Epithelial cell of proximal tubule (primary cell): ENCODE data around the gene ENO3. TPM values are rescaled to one million over a fixed set of nuclear protein-coding genes. Genes with fewer than 3 reads are reported as not detected.
A peak's percentile ranks its signal among the peaks of the same experiment; 100 is the strongest.
"Not testable (repeated sequence)": the region's sequence is repeated elsewhere in the genome, so short reads cannot be mapped to it uniquely, and the experiment has no call there.

Experiments
- DNase-seq: peaks from one replicate; pipeline ENCODE4 v3.0.0-alpha.2; 2011; ENCODE audit warnings: low read depth
- H3K4me3 ChIP-seq: 2 replicates; pipeline ENCODE4 v1.5.1; 2011; ENCODE audit warnings: low read depth, mild to moderate bottlenecking, low read length
- total RNA-seq: library from RNA; depleted of rRNA; stranded (reverse); fragments of >200 nt; gene quantifications from 2 replicates; pipeline ENCODE4 v1.2.3, GENCODE V29; 2015
- TF ChIP-seq, protein P1 (sequence below): conservative IDR thresholded peaks from 2 replicates; pipeline ENCODE4 v1.5.1; 2012; ENCODE audit warnings: low read depth, mild to moderate bottlenecking, low read length

Gene ENO3
- total RNA-seq, 1 donor from 2014 or later: 2.0 TPM

- no peak for DNase-seq
- TF ChIP-seq, protein P1, sequence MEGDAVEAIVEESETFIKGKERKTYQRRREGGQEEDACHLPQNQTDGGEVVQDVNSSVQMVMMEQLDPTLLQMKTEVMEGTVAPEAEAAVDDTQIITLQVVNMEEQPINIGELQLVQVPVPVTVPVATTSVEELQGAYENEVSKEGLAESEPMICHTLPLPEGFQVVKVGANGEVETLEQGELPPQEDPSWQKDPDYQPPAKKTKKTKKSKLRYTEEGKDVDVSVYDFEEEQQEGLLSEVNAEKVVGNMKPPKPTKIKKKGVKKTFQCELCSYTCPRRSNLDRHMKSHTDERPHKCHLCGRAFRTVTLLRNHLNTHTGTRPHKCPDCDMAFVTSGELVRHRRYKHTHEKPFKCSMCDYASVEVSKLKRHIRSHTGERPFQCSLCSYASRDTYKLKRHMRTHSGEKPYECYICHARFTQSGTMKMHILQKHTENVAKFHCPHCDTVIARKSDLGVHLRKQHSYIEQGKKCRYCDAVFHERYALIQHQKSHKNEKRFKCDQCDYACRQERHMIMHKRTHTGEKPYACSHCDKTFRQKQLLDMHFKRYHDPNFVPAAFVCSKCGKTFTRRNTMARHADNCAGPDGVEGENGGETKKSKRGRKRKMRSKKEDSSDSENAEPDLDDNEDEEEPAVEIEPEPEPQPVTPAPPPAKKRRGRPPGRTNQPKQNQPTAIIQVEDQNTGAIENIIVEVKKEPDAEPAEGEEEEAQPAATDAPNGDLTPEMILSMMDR: peak; percentile 2
- H3K4me3 ChIP-seq: no peak overlapping the region
Measured at GRCh38 chr17:4913994-4914393, 36.9 kb upstream of the ENO3 start.

DNA sequence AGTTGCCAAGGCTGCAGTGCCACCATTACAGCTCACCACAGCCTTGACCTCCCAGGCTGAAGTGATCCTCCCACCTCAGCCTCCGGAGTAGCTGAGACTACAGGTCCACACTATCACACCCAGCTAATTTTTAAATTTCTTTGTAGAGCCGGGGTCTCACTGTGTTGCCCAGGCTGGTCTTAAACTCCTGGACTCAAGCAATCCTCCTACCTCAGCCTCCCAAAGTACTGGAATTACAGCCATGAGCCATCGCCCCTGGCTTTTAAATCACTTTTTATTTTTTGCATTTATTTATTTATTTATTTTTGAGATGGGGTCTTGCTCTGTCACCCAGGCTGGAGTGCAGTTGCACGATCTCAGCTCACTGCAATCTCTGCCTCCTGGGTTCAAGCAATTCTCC is 36.4 kb upstream of the ENO3 start:
- DNase-seq: not testable (repeated sequence)

DNA sequence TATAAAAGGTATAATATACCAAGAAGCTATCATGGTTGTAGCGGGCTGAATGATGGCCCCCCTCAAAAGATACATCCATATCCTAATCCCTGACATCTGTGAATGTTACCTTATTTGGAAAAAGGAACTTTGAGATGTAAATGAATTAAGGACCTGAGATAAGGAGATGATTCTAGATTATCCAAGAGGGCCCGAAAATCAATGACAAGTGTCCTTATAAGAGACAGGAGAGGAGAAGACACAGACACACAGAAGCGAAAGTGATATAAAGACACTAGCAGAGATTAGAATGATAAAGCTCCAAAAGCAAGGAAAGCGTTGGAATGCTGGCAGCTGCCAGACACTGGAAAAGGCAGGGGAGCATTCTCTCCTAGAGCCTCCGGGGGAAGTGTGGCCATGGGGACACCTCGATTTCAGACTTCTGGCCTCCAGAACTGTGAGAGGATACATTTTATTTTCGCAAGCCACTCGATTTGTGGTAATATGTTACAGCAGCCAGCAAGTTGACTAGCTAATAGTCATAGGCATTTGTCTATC is 31.3 kb upstream of the ENO3 start:
- no peak overlapping the region for H3K4me3 ChIP-seq
- TF ChIP-seq, protein P1: no peak
- DNase-seq: no peak

More for the DNA sequence above, 36.4 kb upstream of the ENO3 start:
- not testable (repeated sequence) for H3K4me3 ChIP-seq

DNA sequence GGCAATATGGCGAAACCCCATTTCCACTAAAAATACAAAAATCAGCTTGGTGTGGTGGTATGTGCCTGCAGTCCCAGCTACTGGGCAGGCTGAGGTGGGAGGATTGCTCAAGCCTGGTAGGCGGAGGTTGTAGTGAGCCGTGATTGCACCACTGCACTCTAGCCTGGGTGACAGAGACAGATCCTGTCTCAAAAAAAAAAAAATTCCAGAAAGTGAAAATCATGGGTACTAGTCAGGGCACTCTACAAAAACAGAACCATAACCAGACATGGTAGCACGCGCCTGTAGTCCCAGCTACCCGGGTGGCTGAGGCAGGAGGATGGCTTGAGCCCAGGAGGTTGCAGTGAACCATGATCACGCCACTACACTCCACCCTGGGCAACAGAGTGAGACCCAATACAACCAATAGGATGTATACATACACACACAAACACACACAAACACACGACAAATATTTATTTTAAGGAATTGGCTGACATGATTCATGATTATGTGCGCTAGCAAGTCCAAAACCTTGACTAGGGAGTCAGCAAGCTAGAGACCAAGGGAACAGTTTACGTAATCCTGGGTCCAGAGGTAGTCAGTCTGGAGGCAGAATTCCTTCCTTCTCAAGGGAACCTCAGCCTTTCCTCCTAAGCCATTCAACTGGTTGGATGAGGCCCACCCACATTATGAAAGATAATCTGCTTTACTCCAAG is 30.4 kb upstream of the ENO3 start:
- H3K4me3 ChIP-seq: no peak overlapping the region
- TF ChIP-seq, protein P1: no peak
- no peak for DNase-seq

GRCh38 chr17:4921320-4921719 is 29.6 kb upstream of the ENO3 start:
- TF ChIP-seq, protein P1: no peak
- no peak for DNase-seq
- H3K4me3 ChIP-seq: no peak overlapping the region

DNA sequence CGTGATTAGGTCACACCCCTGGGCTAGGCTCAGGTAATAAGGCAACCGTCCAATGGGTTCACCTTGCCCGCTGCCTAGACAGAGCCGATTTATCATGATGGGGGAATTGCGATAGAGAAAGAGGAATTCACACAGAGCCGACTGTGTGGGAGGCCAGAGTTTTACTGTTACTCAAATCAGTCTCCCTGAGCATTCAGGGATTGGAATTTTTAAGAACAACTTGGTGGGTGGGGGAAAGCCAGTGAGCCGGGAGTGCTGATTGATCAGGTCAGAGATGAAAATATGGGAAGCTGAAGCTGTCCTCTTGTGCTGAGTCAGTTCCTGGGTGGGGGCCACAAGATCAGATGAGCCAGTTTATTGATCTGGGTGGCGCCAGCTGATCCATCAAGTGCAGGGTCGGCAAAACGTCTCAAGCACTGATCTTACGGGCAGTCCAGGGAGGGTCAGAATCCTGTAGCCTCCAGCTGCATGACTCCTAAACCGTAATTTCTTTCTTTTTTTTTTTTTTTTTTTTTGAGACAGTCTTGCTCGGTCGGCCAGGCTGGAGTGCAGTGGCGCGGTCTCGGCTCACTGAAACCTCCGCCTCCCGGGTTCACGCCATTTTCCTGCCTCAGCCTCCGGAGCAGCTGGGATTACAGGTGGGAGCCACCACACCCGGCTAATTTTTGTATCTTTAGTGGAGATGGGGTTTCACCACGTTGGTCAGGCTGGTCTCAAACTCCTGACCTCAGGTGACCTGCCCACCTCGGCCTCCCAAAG is 24.2 kb upstream of the ENO3 start:
- DNase-seq: not testable (repeated sequence)

DNA sequence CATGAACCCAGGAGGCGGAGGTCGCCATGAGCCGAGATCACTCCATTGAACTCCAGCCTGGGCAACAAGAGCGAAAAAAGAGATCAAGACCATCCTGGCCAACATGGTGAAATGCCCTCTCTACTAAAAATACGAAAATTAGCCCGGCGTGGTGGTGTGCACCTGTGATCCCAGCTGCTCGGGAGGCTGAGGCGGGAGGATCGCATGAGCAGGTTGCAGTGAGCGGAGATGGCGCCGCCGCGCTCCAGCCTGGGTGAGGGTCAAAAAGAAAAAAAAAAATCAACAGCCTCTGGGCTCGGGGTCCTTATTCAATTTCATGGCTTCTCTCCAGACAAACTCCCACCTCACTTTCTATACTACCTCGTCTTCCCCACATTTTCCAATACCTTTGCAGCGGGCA is 22.0 kb upstream of the ENO3 start:
- no peak for DNase-seq
- TF ChIP-seq, protein P1: no peak
- no peak overlapping the region for H3K4me3 ChIP-seq

More for the DNA sequence above, 24.2 kb upstream of the ENO3 start:
- H3K4me3 ChIP-seq: not testable (repeated sequence)

GRCh38 chr17:4931963-4932362 is 19.0 kb upstream of the ENO3 start, which contains the start of gene GP1BA:
TSS of gene GP1BA (plus strand) at chr17:4932277. CDS start at chr17:4932605, 328 bp downstream.
- TF ChIP-seq, protein P1: no peak
- H3K4me3 ChIP-seq: no peak within 1 kb of the TSS
- DNase-seq: no peak
